NCI-H2171 (cell line): ENCODE measurements around the gene HIGD2A.

Experiments
- DNase-seq: peaks from one replicate; lab custom pipeline; 2025; lab: John Stamatoyannopoulos, UW

The HIGD2A gene

GRCh38 chr5:176415952-176416924 is 27.7 kb downstream of the HIGD2A start, which contains the start of gene CLTB:
TSS of gene CLTB (minus strand) at chr5:176416539. CDS start at chr5:176416363, 176 bp downstream.
- peak; percentile 55 for DNase-seq

- DNase-seq, result no peak
Observed at GRCh38 chr5:176416965-176417364, 28.4 kb downstream of the HIGD2A start.

- no peak for DNase-seq
Observed at GRCh38 chr5:176418251-176418650, 29.7 kb downstream of the HIGD2A start.

GRCh38 chr5:176420086-176420485 is 31.5 kb downstream of the HIGD2A start:
- no peak for DNase-seq

- no peak for DNase-seq
Observed at GRCh38 chr5:176420972-176421544, 32.5 kb downstream of the HIGD2A start.

- no peak for DNase-seq
Observed at GRCh38 chr5:176424181-176424580, 35.6 kb downstream of the HIGD2A start.

GRCh38 chr5:176425138-176425537 is 36.6 kb downstream of the HIGD2A start:
- no peak for DNase-seq

GRCh38 chr5:176425791-176426190 is 37.2 kb downstream of the HIGD2A start:
- no peak for DNase-seq

GRCh38 chr5:176426876-176427275 is 38.3 kb downstream of the HIGD2A start:
- DNase-seq, result no peak

GRCh38 chr5:176427971-176428370 is 39.4 kb downstream of the HIGD2A start:
- DNase-seq, result no peak

- DNase-seq, result no peak
Observed at GRCh38 chr5:176429972-176430371, 41.4 kb downstream of the HIGD2A start.

GRCh38 chr5:176432707-176433106 is 44.2 kb downstream of the HIGD2A start:
- no peak for DNase-seq

- DNase-seq, result no peak
Observed at GRCh38 chr5:176436656-176437055, 48.1 kb downstream of the HIGD2A start.

GRCh38 chr5:176438959-176439757 is 50.6 kb downstream of the HIGD2A start:
- DNase-seq, result no peak
